ENCODE measurements around the gene MAP4.
A peak's percentile ranks its signal among the peaks of the same experiment; 100 is the strongest.
"Not testable (repeated sequence)": the region's sequence is repeated elsewhere in the genome, so short reads cannot be mapped to it uniquely, and the experiment has no call there.

The MAP4 gene

GRCh38 chr3:48012659-48013058 is 3.6 kb downstream of the MAP4 start:
- Histone ChIP-seq H3K36me3 (ENCODE audit: control insufficient read depth in 1 of 2, insufficient read depth in 2 of 2, low read length in 2 of 2) (no peaks in the 10 kb centered on the region), H3K27me3 (ENCODE audit: low read depth, low read length) (no peaks in the 10 kb centered on the region), H3K4me3 (ENCODE audit: low read depth in 1 of 2, low read length in 2 of 2) (no peak overlapping the region), H3K27ac (ENCODE audit: low read length) (peak overlapping the region; percentile 59), H3K4me1 (ENCODE audit: control insufficient read depth in 1 of 2, insufficient read depth in 2 of 2, low read length in 2 of 2) (peaks cover 41 to 65% of the 10 kb centered on the region in 2 donors), H3K9me3 (ENCODE audit: control insufficient read depth in 1 of 2, low read length in 2 of 2) (no peaks in the 10 kb centered on the region)

- not testable (repeated sequence) for H3K9me3 ChIP-seq (ENCODE audit: control insufficient read depth in 1 of 2, low read length in 2 of 2)
- H3K4me1 ChIP-seq (ENCODE audit: control insufficient read depth in 1 of 2, insufficient read depth in 2 of 2, low read length in 2 of 2): peaks cover 10 to 28% of the 10 kb centered on the region in 2 donors
Measured at GRCh38 chr3:48008066-48008465, 8.2 kb downstream of the MAP4 start.

GRCh38 chr3:48007361-48007760 is 8.9 kb downstream of the MAP4 start:
- peaks cover 9 to 21% of the 10 kb centered on the region in 2 donors for H3K4me1 ChIP-seq (ENCODE audit: control insufficient read depth in 1 of 2, insufficient read depth in 2 of 2, low read length in 2 of 2)
- H3K27ac ChIP-seq (ENCODE audit: low read length); H3K27me3 ChIP-seq (ENCODE audit: low read depth, low read length); H3K4me3 ChIP-seq (ENCODE audit: low read depth in 1 of 2, low read length in 2 of 2); H3K36me3 ChIP-seq (ENCODE audit: control insufficient read depth in 1 of 2, insufficient read depth in 2 of 2, low read length in 2 of 2); H3K9me3 ChIP-seq (ENCODE audit: control insufficient read depth in 1 of 2, low read length in 2 of 2): not testable (repeated sequence)

More at GRCh38 chr3:48008066-48008465, 8.2 kb downstream of the MAP4 start:
- not testable (repeated sequence) for H3K36me3 ChIP-seq (ENCODE audit: control insufficient read depth in 1 of 2, insufficient read depth in 2 of 2, low read length in 2 of 2); H3K27me3 ChIP-seq (ENCODE audit: low read depth, low read length); H3K27ac ChIP-seq (ENCODE audit: low read length); H3K4me3 ChIP-seq (ENCODE audit: low read depth in 1 of 2, low read length in 2 of 2)

- H3K27ac ChIP-seq (ENCODE audit: low read length); H3K4me3 ChIP-seq (ENCODE audit: low read depth in 1 of 2, low read length in 2 of 2); H3K9me3 ChIP-seq (ENCODE audit: control insufficient read depth in 1 of 2, low read length in 2 of 2); H3K36me3 ChIP-seq (ENCODE audit: control insufficient read depth in 1 of 2, insufficient read depth in 2 of 2, low read length in 2 of 2); H3K27me3 ChIP-seq (ENCODE audit: low read depth, low read length): not testable (repeated sequence)
- H3K4me1 ChIP-seq (ENCODE audit: control insufficient read depth in 1 of 2, insufficient read depth in 2 of 2, low read length in 2 of 2): peaks cover 3 to 16% of the 10 kb centered on the region in 2 donors
Measured at GRCh38 chr3:48006794-48007193, 9.4 kb downstream of the MAP4 start.

- no peak overlapping the region for H3K4me3 ChIP-seq (ENCODE audit: low read depth in 1 of 2, low read length in 2 of 2)
- peaks cover 6 to 7% of the 10 kb centered on the region in 2 donors for H3K4me1 ChIP-seq (ENCODE audit: control insufficient read depth in 1 of 2, insufficient read depth in 2 of 2, low read length in 2 of 2)
Measured at GRCh38 chr3:48004694-48005093, 11.5 kb downstream of the MAP4 start.

GRCh38 chr3:48002787-48003186 is 13.4 kb downstream of the MAP4 start:
- no peak overlapping the region for H3K27ac ChIP-seq (ENCODE audit: low read length)
- H3K27me3 ChIP-seq (ENCODE audit: low read depth, low read length): no peaks in the 10 kb centered on the region
- H3K36me3 ChIP-seq (ENCODE audit: control insufficient read depth in 1 of 2, insufficient read depth in 2 of 2, low read length in 2 of 2): peaks cover 0 to 4% of the 10 kb centered on the region in 2 donors
- no peaks in the 10 kb centered on the region for H3K9me3 ChIP-seq (ENCODE audit: control insufficient read depth in 1 of 2, low read length in 2 of 2)
- H3K4me1 ChIP-seq (ENCODE audit: control insufficient read depth in 1 of 2, insufficient read depth in 2 of 2, low read length in 2 of 2): peaks cover 7 to 19% of the 10 kb centered on the region in 2 donors
- no peak overlapping the region for H3K4me3 ChIP-seq (ENCODE audit: low read depth in 1 of 2, low read length in 2 of 2)

More at GRCh38 chr3:48004694-48005093, 11.5 kb downstream of the MAP4 start:
- no peaks in the 10 kb centered on the region for H3K9me3 ChIP-seq (ENCODE audit: control insufficient read depth in 1 of 2, low read length in 2 of 2)
- H3K27ac ChIP-seq (ENCODE audit: low read length): no peak overlapping the region
- no peaks in the 10 kb centered on the region for H3K27me3 ChIP-seq (ENCODE audit: low read depth, low read length)
- no peaks in the 10 kb centered on the region for H3K36me3 ChIP-seq (ENCODE audit: control insufficient read depth in 1 of 2, insufficient read depth in 2 of 2, low read length in 2 of 2)

GRCh38 chr3:48001991-48002390 is 14.2 kb downstream of the MAP4 start:
- no peak overlapping the region for H3K4me3 ChIP-seq (ENCODE audit: low read depth in 1 of 2, low read length in 2 of 2)
- peaks cover 7 to 19% of the 10 kb centered on the region in 2 donors for H3K4me1 ChIP-seq (ENCODE audit: control insufficient read depth in 1 of 2, insufficient read depth in 2 of 2, low read length in 2 of 2)
- H3K9me3 ChIP-seq (ENCODE audit: control insufficient read depth in 1 of 2, low read length in 2 of 2): no peaks in the 10 kb centered on the region
- peaks cover 0 to 4% of the 10 kb centered on the region in 2 donors for H3K36me3 ChIP-seq (ENCODE audit: control insufficient read depth in 1 of 2, insufficient read depth in 2 of 2, low read length in 2 of 2)
- no peak overlapping the region for H3K27ac ChIP-seq (ENCODE audit: low read length)
- no peaks in the 10 kb centered on the region for H3K27me3 ChIP-seq (ENCODE audit: low read depth, low read length)

- Histone ChIP-seq H3K27me3 (ENCODE audit: low read depth, low read length) (no peaks in the 10 kb centered on the region), H3K4me1 (ENCODE audit: control insufficient read depth in 1 of 2, insufficient read depth in 2 of 2, low read length in 2 of 2) (peaks cover 7 to 24% of the 10 kb centered on the region in 2 donors), H3K4me3 (ENCODE audit: low read depth in 1 of 2, low read length in 2 of 2) (no peak overlapping the region), H3K9me3 (ENCODE audit: control insufficient read depth in 1 of 2, low read length in 2 of 2) (no peaks in the 10 kb centered on the region), H3K27ac (ENCODE audit: low read length) (no peak overlapping the region), H3K36me3 (ENCODE audit: control insufficient read depth in 1 of 2, insufficient read depth in 2 of 2, low read length in 2 of 2) (peaks cover 0 to 12% of the 10 kb centered on the region in 2 donors)
Measured at GRCh38 chr3:48000212-48000611, 16.0 kb downstream of the MAP4 start.

- Histone ChIP-seq H3K27me3 (ENCODE audit: low read depth, low read length) (no peaks in the 10 kb centered on the region), H3K4me1 (ENCODE audit: control insufficient read depth in 1 of 2, insufficient read depth in 2 of 2, low read length in 2 of 2) (peaks cover 7 to 18% of the 10 kb centered on the region in 2 donors), H3K4me3 (ENCODE audit: low read depth in 1 of 2, low read length in 2 of 2) (no peak overlapping the region), H3K9me3 (ENCODE audit: control insufficient read depth in 1 of 2, low read length in 2 of 2) (no peaks in the 10 kb centered on the region), H3K27ac (ENCODE audit: low read length) (no peak overlapping the region), H3K36me3 (ENCODE audit: control insufficient read depth in 1 of 2, insufficient read depth in 2 of 2, low read length in 2 of 2) (peaks cover 0 to 12% of the 10 kb centered on the region in 2 donors)
Measured at GRCh38 chr3:47996440-47996839, 19.8 kb downstream of the MAP4 start.

- no peaks in the 10 kb centered on the region for H3K9me3 ChIP-seq (ENCODE audit: control insufficient read depth in 1 of 2, low read length in 2 of 2)
- H3K4me1 ChIP-seq (ENCODE audit: control insufficient read depth in 1 of 2, insufficient read depth in 2 of 2, low read length in 2 of 2): peaks cover 0 to 26% of the 10 kb centered on the region in 2 donors
- no peak overlapping the region for H3K4me3 ChIP-seq (ENCODE audit: low read depth in 1 of 2, low read length in 2 of 2)
- no peaks in the 10 kb centered on the region for H3K27me3 ChIP-seq (ENCODE audit: low read depth, low read length)
- peaks cover 0 to 12% of the 10 kb centered on the region in 2 donors for H3K36me3 ChIP-seq (ENCODE audit: control insufficient read depth in 1 of 2, insufficient read depth in 2 of 2, low read length in 2 of 2)
- no peak overlapping the region for H3K27ac ChIP-seq (ENCODE audit: low read length)
Measured at GRCh38 chr3:47994180-47994579, 22.0 kb downstream of the MAP4 start.

- Histone ChIP-seq H3K27ac (ENCODE audit: low read length) (no peak overlapping the region), H3K4me1 (ENCODE audit: control insufficient read depth in 1 of 2, insufficient read depth in 2 of 2, low read length in 2 of 2) (peaks cover 0 to 17% of the 10 kb centered on the region in 2 donors), H3K36me3 (ENCODE audit: control insufficient read depth in 1 of 2, insufficient read depth in 2 of 2, low read length in 2 of 2) (peaks cover 0 to 7% of the 10 kb centered on the region in 2 donors)
Measured at GRCh38 chr3:47991341-47991740, 24.9 kb downstream of the MAP4 start.

GRCh38 chr3:47989981-47990440 is 26.2 kb downstream of the MAP4 start:
- Histone ChIP-seq H3K27me3 (ENCODE audit: low read depth, low read length) (no peaks in the 10 kb centered on the region), H3K36me3 (ENCODE audit: control insufficient read depth in 1 of 2, insufficient read depth in 2 of 2, low read length in 2 of 2) (no peaks in the 10 kb centered on the region), H3K9me3 (ENCODE audit: control insufficient read depth in 1 of 2, low read length in 2 of 2) (no peaks in the 10 kb centered on the region), H3K4me1 (ENCODE audit: control insufficient read depth in 1 of 2, insufficient read depth in 2 of 2, low read length in 2 of 2) (peaks cover 0 to 12% of the 10 kb centered on the region in 2 donors), H3K4me3 (ENCODE audit: low read depth in 1 of 2, low read length in 2 of 2) (no peak overlapping the region), H3K27ac (ENCODE audit: low read length) (no peak overlapping the region)

More at GRCh38 chr3:47991341-47991740, 24.9 kb downstream of the MAP4 start:
- Histone ChIP-seq H3K9me3 (ENCODE audit: control insufficient read depth in 1 of 2, low read length in 2 of 2) (no peaks in the 10 kb centered on the region), H3K4me3 (ENCODE audit: low read depth in 1 of 2, low read length in 2 of 2) (no peak overlapping the region), H3K27me3 (ENCODE audit: low read depth, low read length) (no peaks in the 10 kb centered on the region)

Data from muscle layer of duodenum (tissue), 2 donors.